Measurements from ENCODE around the gene JAML. TPM values are rescaled to one million over a fixed set of nuclear protein-coding genes. Genes with fewer than 3 reads are reported as not detected.

JAML gene
- total RNA-seq, 1 experiment from 2014 or later, result 5.4 TPM

DNA sequence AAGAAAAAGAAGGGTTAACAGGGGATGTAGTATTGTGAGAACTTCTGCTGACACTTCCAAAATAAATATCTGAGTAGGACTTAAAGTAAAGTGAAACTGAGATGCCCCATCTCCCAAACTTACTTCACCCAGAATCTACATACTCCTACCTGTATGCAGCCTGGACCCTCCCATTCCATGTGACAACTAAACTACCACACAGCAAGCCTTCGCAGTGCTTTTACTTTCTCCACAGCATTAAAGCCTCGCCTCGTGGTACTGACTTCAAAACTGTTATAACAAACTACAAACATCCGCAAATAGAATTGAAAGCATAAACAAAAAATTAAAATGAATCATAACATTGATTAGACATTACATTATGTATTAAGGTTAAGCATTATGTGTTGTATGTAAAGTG lies 38.3 kb upstream of the JAML start:
- H3K27me3 ChIP-seq (ENCODE audit: low read length), result no peaks in the 10 kb centered on the region
- no peak overlapping the region for H3K27ac ChIP-seq (ENCODE audit: low read length)
- H2AFZ ChIP-seq (ENCODE audit: low read length), result no peak overlapping the region
- H4K20me1 ChIP-seq (ENCODE audit: insufficient read depth, low read depth, low read length), result no peaks in the 10 kb centered on the region
- H3K4me1 ChIP-seq (ENCODE audit: low read length), result peaks cover 14% of the 10 kb centered on the region
- H3K9ac ChIP-seq (ENCODE audit: low read length), result no peak overlapping the region
- no peak for DNase-seq
- H3K36me3 ChIP-seq (ENCODE audit: insufficient read depth, low read length), result no peaks in the 10 kb centered on the region
- H3K4me2 ChIP-seq (ENCODE audit: low read depth, low read length, poor library complexity, severe bottlenecking), result no peak overlapping the region
- no peak overlapping the region for H3K4me3 ChIP-seq (ENCODE audit: low read length)
- no peaks in the 10 kb centered on the region for H3K79me2 ChIP-seq (ENCODE audit: low read length)
- H3K9me2 ChIP-seq (replicated peaks; ENCODE audit: insufficient read depth, low read length), result no peaks in the 10 kb centered on the region
- no peaks in the 10 kb centered on the region for H3K9me3 ChIP-seq (ENCODE audit: low read length)

DNA sequence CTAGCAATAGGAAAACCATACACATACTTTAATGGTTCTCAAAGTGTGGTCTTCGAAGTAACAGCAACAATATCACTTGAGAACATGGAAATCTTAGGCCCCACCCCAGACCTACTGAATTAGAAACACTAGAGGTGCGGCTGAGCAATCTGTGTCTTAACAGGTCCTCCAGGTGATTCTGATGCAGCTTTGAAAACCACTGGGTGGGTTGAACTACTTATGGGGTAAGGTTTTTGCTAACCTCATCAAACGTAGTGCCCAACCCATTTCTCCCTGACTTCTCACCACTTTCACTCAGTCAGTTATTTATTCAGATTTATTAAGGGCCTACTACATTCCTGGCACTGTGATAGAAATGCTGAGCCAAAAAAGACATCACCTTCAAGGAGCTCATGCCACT lies 35.5 kb upstream of the JAML start:
- no peaks in the 10 kb centered on the region for H3K79me2 ChIP-seq (ENCODE audit: low read length)
- H3K36me3 ChIP-seq (ENCODE audit: insufficient read depth, low read length), result no peaks in the 10 kb centered on the region
- DNase-seq, result no peak
- no peaks in the 10 kb centered on the region for H3K9me3 ChIP-seq (ENCODE audit: low read length)
- H3K27me3 ChIP-seq (ENCODE audit: low read length), result no peaks in the 10 kb centered on the region
- H2AFZ ChIP-seq (ENCODE audit: low read length), result no peak overlapping the region
- no peaks in the 10 kb centered on the region for H3K9me2 ChIP-seq (replicated peaks; ENCODE audit: insufficient read depth, low read length)
- H3K9ac ChIP-seq (ENCODE audit: low read length), result no peak overlapping the region
- H3K4me3 ChIP-seq (ENCODE audit: low read length), result no peak overlapping the region
- H4K20me1 ChIP-seq (ENCODE audit: insufficient read depth, low read depth, low read length), result no peaks in the 10 kb centered on the region
- no peak overlapping the region for H3K27ac ChIP-seq (ENCODE audit: low read length)
- H3K4me1 ChIP-seq (ENCODE audit: low read length), result peaks cover 9% of the 10 kb centered on the region
- no peak overlapping the region for H3K4me2 ChIP-seq (ENCODE audit: low read depth, low read length, poor library complexity, severe bottlenecking)

DNA sequence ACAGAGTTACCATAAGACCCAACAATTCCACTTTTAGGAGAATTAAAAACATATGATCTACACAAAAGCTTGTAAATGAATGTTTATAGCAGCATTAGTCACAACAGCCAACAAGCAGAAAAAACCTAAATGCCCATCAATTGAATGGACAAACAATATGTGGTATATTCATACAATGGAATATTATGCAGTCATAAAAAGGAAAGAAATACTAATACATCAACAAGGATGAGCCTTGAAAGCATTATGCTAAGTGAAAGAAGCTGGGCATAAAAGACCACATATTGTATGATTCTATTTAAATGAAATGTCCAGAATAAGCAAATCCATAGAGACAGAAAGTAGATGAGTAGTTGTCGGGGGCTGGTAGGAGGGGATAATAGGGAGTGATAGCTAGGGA lies 34.3 kb upstream of the JAML start:
- Histone ChIP-seq H3K4me2 (ENCODE audit: low read depth, low read length, poor library complexity, severe bottlenecking) (no peak overlapping the region), H3K27ac (ENCODE audit: low read length) (no peak overlapping the region), H3K9ac (ENCODE audit: low read length) (no peak overlapping the region), H3K9me3 (ENCODE audit: low read length) (no peaks in the 10 kb centered on the region), H3K79me2 (ENCODE audit: low read length) (no peaks in the 10 kb centered on the region), H3K4me1 (ENCODE audit: low read length) (peaks cover 8% of the 10 kb centered on the region), H3K4me3 (ENCODE audit: low read length) (no peak overlapping the region), H4K20me1 (ENCODE audit: insufficient read depth, low read depth, low read length) (no peaks in the 10 kb centered on the region), H3K36me3 (ENCODE audit: insufficient read depth, low read length) (no peaks in the 10 kb centered on the region), H3K9me2 (replicated peaks; ENCODE audit: insufficient read depth, low read length) (no peaks in the 10 kb centered on the region), H3K27me3 (ENCODE audit: low read length) (no peaks in the 10 kb centered on the region), H2AFZ (ENCODE audit: low read length) (no peak overlapping the region)
- DNase-seq, result no peak

DNA sequence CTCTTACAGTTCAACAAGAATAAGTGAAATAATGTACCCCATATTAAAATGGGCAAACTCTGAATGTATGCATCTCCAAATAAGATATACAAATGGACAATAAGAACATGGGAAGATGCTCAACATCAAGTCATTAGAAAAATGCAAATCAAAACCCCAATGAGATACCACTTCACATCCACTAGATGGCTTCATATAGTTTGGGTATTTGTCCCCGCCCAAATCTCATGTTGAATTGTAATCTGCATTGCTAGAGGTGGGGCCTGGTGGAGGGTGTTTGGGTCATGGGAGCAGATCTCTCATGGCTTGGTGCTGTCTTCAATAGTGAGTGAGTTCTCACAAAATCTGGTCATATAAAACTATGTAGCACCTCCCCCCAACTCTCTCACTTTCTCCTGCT lies 33.6 kb upstream of the JAML start:
- no peaks in the 10 kb centered on the region for H3K36me3 ChIP-seq (ENCODE audit: insufficient read depth, low read length)
- no peak overlapping the region for H3K4me2 ChIP-seq (ENCODE audit: low read depth, low read length, poor library complexity, severe bottlenecking)
- H3K27me3 ChIP-seq (ENCODE audit: low read length), result no peaks in the 10 kb centered on the region
- H2AFZ ChIP-seq (ENCODE audit: low read length), result no peak overlapping the region
- no peaks in the 10 kb centered on the region for H3K79me2 ChIP-seq (ENCODE audit: low read length)
- no peaks in the 10 kb centered on the region for H3K9me3 ChIP-seq (ENCODE audit: low read length)
- H3K9me2 ChIP-seq (replicated peaks; ENCODE audit: insufficient read depth, low read length), result no peaks in the 10 kb centered on the region
- peaks cover 1% of the 10 kb centered on the region for H3K4me1 ChIP-seq (ENCODE audit: low read length)
- H4K20me1 ChIP-seq (ENCODE audit: insufficient read depth, low read depth, low read length), result no peaks in the 10 kb centered on the region
- H3K4me3 ChIP-seq (ENCODE audit: low read length), result no peak overlapping the region
- no peak overlapping the region for H3K9ac ChIP-seq (ENCODE audit: low read length)
- no peak overlapping the region for H3K27ac ChIP-seq (ENCODE audit: low read length)
- peak; percentile 45 for DNase-seq

DNA sequence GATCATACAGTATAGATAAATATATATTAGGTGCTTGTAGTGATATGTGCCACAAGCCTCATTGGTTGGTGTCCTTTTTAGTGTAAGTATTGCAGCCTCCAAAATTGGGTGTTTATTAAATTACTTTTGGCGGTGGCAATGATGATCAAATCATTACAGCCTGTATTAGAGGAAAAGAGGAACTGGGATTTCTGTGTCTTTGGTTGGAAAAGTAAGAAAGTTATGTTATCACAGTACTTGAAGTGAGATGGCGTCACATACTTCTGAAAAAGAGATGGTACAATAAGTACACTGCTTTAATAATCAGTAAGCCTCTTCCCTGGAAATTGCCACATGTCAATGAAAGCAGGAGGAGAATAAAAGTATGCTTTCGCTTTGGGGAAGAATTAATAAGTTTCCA lies 27.9 kb upstream of the JAML start:
- Histone ChIP-seq H3K4me3 (ENCODE audit: low read length) (peak overlapping the region; percentile 91), H3K79me2 (ENCODE audit: low read length) (no peaks in the 10 kb centered on the region; the same call in 1 of the 2 replicates), H3K9me3 (ENCODE audit: low read length) (no peaks in the 10 kb centered on the region), H3K36me3 (ENCODE audit: insufficient read depth, low read length) (no peaks in the 10 kb centered on the region), H3K9ac (ENCODE audit: low read length) (peak overlapping the region; percentile 79), H3K27me3 (ENCODE audit: low read length) (no peaks in the 10 kb centered on the region), H3K9me2 (replicated peaks; ENCODE audit: insufficient read depth, low read length) (no peaks in the 10 kb centered on the region), H3K4me2 (ENCODE audit: low read depth, low read length, poor library complexity, severe bottlenecking) (peak overlapping the region; percentile 95), H3K27ac (ENCODE audit: low read length) (peak overlapping the region; percentile 78), H4K20me1 (ENCODE audit: insufficient read depth, low read depth, low read length) (no peaks in the 10 kb centered on the region), H3K4me1 (ENCODE audit: low read length) (peaks cover 14% of the 10 kb centered on the region), H2AFZ (ENCODE audit: low read length) (peak overlapping the region; percentile 58)
- DNase-seq, result peak; percentile 41

DNA sequence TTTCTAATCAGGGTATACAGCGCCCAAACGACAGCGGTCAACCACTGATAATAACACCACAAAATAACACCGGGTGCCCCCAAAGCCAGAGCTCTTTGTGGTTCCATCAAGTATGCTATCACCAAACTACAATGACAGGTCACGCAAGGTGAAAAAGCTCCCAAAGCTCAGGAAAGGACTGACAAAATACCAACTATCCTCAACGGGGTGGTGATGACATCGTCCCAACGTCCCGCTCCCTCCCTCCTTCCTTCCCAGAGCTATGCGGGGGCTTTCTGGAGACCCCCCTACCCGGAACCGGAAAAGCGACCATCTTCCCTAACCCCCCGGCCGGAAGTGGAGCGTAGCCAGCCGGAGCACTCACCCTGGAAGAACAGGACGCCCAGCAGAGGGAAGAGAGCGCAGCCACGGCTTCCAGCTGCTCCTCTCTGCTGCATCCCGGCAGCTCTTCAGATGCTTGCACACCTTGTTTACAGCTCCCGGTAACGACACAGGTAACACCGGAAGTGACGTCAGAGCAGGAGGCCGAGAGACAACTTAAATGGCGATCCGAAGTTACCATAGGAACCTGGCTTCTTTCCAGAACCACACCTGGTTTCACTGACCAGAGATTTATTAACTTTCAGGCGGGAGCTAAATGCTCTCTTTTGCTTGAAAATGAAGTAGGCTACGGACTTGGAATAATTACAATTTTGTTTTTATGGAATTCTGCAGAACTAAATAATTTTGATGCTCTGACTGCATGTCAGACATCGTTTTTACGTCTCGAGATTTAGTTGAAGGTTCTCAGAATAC lies 27.2 kb upstream of the JAML start, which contains the start of gene MPZL3:
TSS of gene MPZL3 (minus strand) at position 508 of the 795 bp plus-strand sequence. CDS start at position 437, 71 bp downstream.
- peak within 1 kb of the TSS; percentile 79 for H3K9ac ChIP-seq (ENCODE audit: low read length)
- peak; percentile 93 for DNase-seq

DNA sequence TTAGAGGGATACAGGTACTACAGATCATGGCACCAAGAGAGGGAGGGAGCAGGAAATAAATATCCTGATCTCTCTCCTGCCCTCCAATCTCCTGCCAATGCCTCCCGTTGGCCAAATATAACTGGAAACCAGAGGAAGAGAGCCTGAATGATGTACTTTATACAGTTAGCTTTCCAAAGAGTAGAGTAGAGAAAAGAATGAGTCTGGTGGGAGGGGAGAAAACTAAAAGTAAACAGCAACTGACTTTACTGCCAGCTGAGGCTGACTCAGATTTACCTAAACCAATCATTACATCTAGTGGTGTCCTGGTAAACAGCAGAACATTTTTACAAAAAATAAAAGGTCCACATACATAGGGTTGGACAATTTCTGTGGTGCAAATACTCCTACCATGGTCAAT lies 22.2 kb upstream of the JAML start:
- Histone ChIP-seq H3K36me3 (ENCODE audit: insufficient read depth, low read length) (no peaks in the 10 kb centered on the region), H3K9me2 (replicated peaks; ENCODE audit: insufficient read depth, low read length) (no peaks in the 10 kb centered on the region), H2AFZ (ENCODE audit: low read length) (no peak overlapping the region), H3K27ac (ENCODE audit: low read length) (no peak overlapping the region), H3K4me3 (ENCODE audit: low read length) (no peak overlapping the region), H3K9me3 (ENCODE audit: low read length) (no peaks in the 10 kb centered on the region), H3K9ac (ENCODE audit: low read length) (no peak overlapping the region), H3K4me2 (ENCODE audit: low read depth, low read length, poor library complexity, severe bottlenecking) (no peak overlapping the region), H3K4me1 (ENCODE audit: low read length) (peaks cover 7% of the 10 kb centered on the region), H3K79me2 (ENCODE audit: low read length) (no peaks in the 10 kb centered on the region; the same call in 1 of the 2 replicates), H3K27me3 (ENCODE audit: low read length) (no peaks in the 10 kb centered on the region), H4K20me1 (ENCODE audit: insufficient read depth, low read depth, low read length) (no peaks in the 10 kb centered on the region)
- no peak for DNase-seq

More for the DNA sequence above, 27.2 kb upstream of the JAML start, which contains the start of gene MPZL3:
- H3K27ac ChIP-seq (ENCODE audit: low read length), result peak within 1 kb of the TSS; percentile 78
- H3K4me3 ChIP-seq (ENCODE audit: low read length), result peak within 1 kb of the TSS; percentile 91
- no peaks in the 10 kb centered on the region for H3K36me3 ChIP-seq (ENCODE audit: insufficient read depth, low read length)
- peak within 1 kb of the TSS; percentile 95 for H3K4me2 ChIP-seq (ENCODE audit: low read depth, low read length, poor library complexity, severe bottlenecking)
- no peaks in the 10 kb centered on the region for H4K20me1 ChIP-seq (ENCODE audit: insufficient read depth, low read depth, low read length)
- peak within 1 kb of the TSS; percentile 58 for H2AFZ ChIP-seq (ENCODE audit: low read length)
- no peaks in the 10 kb centered on the region for H3K9me2 ChIP-seq (replicated peaks; ENCODE audit: insufficient read depth, low read length)
- H3K4me1 ChIP-seq (ENCODE audit: low read length), result peaks cover 14% of the 10 kb centered on the region
- no peaks in the 10 kb centered on the region; the same call in 1 of the 2 replicates for H3K79me2 ChIP-seq (ENCODE audit: low read length)
- H3K9me3 ChIP-seq (ENCODE audit: low read length), result no peaks in the 10 kb centered on the region
- H3K27me3 ChIP-seq (ENCODE audit: low read length), result no peaks in the 10 kb centered on the region

DNA sequence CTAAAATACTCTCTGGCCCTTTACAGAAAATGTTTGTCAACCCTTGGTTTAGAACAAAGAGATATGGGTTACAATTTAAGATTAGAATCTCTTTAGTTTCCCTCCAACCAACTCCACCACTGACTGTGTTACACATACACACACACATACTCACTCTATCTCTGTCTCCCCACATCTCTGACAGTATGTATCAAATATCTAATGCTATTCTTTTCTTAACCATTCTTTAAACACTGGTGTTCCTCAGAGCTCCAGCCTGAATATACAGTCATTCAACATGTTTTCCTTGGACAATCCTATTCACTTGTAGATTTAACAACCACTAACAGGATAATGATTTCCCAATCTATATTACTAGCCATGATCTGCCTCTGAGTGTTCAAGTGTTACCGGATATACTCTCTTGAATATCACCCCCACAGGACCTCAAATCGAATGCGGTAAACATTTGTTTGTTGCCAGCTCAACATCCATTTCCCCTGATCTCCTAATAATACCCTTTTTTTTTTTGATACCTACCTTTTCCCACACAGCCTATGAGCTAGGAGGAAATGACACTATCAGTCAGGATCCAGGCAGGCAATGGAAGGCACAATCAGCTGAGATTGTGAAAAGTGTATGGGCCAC lies 21.2 kb upstream of the JAML start:
- H3K9me3 ChIP-seq (ENCODE audit: low read length), result no peaks in the 10 kb centered on the region
- DNase-seq, result no peak
- peaks cover 14% of the 10 kb centered on the region for H3K4me1 ChIP-seq (ENCODE audit: low read length)
- no peaks in the 10 kb centered on the region for H3K79me2 ChIP-seq (ENCODE audit: low read length)
- H3K4me3 ChIP-seq (ENCODE audit: low read length), result no peak overlapping the region
- H3K27me3 ChIP-seq (ENCODE audit: low read length), result no peaks in the 10 kb centered on the region
- no peak overlapping the region for H3K27ac ChIP-seq (ENCODE audit: low read length)
- H3K36me3 ChIP-seq (ENCODE audit: insufficient read depth, low read length), result no peaks in the 10 kb centered on the region
- no peak overlapping the region for H3K4me2 ChIP-seq (ENCODE audit: low read depth, low read length, poor library complexity, severe bottlenecking)
- no peak overlapping the region for H2AFZ ChIP-seq (ENCODE audit: low read length)
- no peaks in the 10 kb centered on the region for H3K9me2 ChIP-seq (replicated peaks; ENCODE audit: insufficient read depth, low read length)
- H4K20me1 ChIP-seq (ENCODE audit: insufficient read depth, low read depth, low read length), result no peaks in the 10 kb centered on the region
- no peak overlapping the region for H3K9ac ChIP-seq (ENCODE audit: low read length)
